HG03139 (cell line): ENCODE measurements around the gene KLHDC7B.

Experiments
- ATAC-seq: cut with Tn5 transposase; IDR thresholded peaks from one replicate; pipeline ENCODE4 v1.9.1; 2021; ENCODE audit not compliant: unreplicated experiment

KLHDC7B gene

DNA sequence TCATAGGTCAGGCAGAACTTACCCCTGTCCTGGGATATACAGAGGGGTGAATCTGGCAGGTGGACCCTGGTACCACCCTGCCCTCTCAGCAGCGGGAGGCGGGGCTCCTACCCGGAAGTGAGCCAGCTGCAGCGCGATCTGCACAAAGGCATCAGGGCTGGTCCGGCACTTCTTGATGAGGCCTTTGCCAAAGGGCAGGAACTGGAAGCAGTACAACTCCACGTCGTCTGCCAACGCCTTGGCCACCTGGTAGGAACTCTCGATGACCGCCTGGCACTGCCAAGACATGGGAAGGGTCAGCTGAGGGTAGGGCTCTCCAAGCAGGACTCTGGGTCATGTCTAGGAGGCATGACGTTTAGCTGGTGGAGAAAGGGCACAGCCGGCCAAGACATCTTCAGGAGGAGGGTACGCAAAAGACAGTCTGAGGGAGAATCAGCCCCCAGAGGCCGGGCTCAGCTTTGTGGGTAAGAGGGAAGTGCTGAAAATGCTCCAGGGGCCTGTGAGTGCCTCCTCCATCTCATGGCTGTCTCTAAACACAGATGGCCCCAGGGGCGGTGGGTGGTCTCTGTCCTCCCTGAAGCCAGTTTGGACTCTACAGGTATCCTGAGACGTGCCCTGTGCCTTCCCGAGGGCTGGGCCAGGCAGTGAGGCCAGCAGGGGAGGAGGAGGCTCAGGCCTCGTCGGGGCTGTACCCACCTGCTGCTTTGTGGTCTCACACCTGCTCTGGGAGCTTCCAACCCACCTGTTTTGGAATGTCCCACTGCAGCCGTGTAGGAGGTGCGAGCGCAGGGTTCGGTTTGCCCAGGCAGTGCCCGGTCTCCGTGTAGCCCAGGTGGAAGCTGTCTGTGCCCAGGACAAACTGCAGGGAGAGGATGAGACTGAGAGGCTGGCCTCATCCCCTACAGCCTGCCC lies 25.8 kb downstream of the KLHDC7B start:
- ATAC-seq = no peak

DNA sequence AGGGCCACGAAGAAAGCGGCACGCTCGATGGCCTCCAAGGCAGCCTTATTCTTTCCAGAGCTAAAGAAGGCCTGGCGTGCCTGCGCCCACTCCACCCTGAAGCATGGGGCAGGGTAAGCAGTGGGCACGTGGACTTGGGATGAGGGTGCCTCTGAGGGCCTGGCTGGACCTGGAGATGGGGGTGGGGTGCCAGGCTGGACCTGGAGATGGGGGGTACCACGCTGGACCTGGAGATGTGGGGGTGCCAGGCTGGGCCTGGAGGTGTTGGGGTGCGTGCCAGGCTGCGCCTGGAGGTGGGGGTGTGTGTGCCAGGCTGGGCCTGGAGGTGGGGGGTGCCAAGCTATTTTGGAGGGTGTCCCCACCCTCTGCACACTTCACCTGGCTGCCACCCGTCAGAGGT lies 27.3 kb downstream of the KLHDC7B start:
- ATAC-seq = no peak

DNA sequence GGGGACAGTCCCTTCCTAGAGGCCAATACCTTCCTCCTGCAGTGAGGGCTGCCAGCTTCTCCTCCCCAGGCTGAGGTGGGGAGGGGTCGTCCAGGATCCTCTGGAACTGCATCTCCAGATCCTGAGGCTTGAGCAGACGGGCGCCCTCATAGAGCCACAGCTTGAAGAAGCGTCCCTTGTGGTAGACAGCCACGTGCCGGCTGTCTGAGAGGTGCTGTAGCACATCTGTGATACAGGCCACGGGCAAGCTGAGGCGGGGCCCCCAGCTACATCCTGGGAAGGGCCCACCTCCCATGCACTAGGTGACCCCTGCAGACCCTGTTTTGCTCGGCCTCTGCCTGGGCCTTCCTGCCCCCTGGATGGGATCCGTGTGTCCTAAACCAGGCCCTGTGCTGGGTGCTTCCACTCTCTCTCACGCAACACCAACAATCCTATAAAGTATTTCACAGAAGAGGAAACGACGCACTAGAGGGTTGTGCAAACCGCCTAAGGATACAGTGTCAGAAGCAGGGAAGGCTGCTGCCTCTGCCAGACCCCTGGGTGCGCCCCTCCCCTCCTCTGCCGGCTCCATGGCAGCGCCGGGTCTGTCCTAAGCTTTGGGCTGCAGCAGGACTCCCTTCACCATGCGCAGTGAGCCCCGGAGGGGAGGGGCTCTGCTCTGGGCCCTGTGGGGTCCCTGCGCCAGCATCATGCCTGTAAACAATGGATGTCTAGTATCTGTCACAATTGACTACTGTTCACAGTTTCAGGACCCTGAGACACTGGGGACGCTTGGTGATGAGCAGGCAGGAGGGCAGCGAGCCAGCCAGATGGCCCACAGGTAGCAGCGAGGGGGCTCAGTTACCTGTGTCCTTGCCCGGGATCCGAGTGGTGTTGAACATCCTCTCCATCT lies 28.0 kb downstream of the KLHDC7B start:
- ATAC-seq = no peak

DNA sequence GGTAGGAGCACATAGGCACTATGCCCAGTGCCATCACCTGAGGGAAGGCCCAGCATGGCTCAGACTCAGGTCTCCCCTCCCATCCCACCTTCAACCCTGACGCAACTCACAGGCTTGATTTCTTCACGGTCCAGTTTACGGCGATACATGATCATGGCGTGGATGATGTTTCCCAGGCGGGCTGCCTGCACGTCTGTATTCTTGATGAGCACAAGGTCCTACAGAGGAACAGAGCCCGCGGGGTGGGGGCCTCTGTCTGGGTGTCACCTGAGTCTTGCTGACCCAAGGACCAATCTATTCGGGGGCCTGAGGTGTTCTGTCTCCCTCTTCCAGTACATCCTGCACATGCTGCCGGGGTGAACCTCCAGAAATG lies 28.7 kb downstream of the KLHDC7B start:
- ATAC-seq = no peak

DNA sequence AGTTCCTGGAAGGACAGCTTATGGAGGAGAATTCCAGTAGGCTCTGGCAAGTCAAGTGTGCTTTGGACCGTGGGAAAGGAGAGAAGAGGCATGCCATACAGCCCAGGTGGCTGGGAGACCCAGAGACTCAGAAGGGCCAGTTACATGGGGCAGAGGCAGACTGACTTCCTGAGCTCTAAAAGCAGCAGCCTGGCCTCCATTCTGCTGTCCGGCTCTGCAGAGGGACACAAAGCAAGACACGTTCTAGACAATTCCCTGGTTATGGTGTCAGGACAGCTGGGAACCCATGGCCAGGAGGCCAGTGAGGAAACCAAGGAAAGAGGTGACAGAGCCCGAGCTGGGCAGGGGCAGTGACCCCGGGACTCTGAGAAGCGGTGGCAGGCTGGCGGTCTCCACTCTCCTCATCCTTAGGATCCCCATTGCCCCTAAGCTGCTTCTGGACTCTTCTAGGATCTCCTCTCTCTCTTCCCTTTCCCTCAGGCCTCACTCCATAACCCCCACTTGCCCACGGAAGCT lies 29.8 kb downstream of the KLHDC7B start:
- no peak for ATAC-seq

DNA sequence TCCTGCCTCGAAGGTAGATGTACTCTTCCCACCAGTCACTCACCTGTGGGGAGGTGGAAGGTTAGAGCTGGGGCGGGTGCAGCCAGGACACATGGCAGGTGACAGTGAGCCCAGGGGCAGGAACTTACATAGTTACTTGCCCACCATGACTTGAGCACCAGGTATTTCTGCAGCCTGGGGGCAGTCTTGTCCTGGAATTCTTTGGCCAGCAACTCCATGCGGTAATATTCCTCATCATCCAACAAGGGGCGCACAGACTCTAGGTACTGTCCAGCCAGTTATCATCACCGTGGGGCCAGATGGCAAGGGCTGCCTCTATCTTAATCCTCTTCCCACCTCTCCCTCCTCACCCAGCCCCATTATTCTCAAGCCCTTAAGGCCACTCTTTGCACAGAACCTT lies 30.4 kb downstream of the KLHDC7B start:
- ATAC-seq = no peak

DNA sequence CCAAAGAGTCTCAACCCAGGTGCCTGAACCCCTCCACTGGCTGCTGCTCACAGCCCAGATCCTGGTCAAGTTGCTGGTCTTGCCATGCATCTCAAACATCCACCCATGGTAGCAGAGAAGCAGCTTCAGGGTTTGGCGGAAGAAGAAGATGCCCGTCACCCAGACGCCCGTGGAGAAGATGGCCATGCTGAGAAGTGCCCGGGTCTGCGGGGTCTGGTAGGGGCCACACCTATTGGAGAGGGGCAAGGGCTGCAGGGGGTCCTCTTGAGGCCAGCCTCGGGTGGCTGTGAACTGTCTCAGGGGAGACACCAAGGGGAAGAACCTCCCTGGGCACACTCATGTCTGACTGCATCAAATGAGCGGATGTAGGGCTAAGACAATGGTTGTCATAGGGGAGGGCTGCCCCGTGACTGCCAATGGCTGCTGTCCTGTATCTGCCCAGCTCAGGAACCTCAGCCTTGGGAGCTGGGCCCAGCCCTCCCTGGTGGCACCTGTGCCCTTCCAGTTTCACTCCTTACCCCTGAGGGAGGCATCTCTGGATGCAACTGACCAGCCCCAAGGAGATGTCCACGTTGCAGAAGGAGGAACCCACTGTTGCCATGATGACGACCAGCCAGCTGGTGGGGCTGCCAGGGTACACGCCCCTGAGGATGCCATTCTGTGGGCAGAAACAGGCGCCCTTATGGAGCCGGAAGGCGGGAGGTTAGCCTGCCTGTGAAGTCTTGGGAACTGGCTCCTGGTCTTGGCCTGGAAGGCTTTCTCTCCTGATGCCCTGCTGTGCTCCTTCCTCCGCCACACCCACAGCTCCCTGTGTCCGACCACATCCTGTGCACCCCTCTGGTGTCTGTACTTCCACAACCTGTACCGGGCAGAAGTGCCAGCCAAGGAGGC lies 31.4 kb downstream of the KLHDC7B start:
- no peak for ATAC-seq

DNA sequence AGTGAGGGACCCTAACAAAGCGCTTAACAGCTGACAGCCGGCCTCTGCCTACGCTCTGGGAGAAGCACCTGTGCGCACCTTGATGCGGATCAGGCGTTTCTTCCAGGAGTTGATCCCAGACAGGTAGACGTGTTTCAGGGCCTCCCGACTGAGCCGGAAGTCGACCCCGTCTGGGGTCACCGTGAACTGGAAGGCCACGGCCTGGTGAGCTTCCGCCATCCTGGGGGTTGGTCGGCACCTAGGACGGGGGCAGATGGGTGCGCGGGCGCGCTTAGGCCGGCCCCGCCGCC lies 31.9 kb downstream of the KLHDC7B start:
- no peak for ATAC-seq

DNA sequence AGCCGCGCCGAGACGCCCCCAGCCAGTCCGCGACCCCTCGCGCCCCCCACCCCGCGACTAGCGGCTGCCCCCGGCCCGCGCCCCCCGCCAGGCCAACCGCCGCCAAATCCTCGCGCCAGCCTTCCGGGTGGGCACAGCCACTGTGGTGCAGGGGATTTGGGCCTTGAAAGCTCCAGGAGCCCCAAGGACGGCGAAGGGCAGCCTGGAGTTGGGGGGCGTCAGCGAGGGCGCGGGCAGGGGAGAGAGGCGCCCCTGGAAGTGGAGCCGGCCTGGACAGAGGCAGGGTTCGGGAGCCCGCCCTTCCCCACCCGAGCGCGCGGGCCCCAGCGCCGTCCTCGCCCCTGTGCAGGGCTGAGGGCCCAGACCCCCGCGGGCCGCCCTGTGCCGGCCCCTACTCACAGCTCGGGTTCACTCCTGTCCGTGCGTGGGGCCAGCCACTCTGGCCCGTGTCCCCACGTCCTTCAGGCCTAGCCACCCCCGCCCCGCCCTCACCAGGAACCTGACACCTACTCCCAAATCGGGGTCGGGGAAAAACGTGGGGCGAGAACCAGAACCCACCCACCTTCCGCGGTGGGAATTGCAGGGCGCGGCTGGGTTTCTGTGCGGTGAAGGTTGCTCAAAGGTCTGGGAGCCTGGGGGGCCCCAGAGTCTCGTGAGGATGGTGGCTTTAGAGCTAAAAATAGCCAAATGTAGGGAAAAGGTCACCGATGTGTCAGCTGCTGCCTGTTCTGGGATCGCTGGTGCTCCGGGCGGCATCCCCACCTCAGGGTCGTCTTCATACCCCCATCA lies 32.5 kb downstream of the KLHDC7B start, which contains the start of gene CPT1B:
CPT1B (minus strand) TSS at position 441 of the 789 bp plus-strand sequence. CDS start 512 bp downstream, outside the sequence.
- no peak for ATAC-seq

DNA sequence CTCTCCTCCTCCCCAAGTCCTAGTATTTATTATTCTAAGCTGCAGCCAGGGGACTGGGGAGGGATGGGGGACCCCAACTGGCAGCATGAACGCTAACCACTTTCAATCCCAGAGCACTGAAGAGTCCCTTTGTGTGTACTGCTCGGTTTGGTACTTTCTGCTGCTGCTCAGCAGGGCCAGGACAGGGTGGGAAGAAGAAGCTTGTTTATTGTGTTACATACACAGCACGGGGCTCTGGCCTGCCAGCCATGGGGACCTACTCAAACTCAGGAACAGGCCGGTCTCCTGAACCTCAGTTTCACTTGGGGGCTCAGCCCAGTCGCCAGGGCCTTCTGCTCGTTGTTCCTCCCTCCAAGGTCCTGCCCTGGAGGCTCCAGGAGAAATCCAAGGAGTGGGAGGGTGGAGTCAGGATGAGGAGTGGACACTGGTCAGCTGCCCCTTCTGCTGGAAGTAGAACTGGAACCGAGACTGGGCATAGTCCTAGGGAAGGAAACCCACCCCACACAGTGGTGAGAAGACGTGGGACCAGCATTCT lies 33.1 kb downstream of the KLHDC7B start:
- ATAC-seq = no peak

DNA sequence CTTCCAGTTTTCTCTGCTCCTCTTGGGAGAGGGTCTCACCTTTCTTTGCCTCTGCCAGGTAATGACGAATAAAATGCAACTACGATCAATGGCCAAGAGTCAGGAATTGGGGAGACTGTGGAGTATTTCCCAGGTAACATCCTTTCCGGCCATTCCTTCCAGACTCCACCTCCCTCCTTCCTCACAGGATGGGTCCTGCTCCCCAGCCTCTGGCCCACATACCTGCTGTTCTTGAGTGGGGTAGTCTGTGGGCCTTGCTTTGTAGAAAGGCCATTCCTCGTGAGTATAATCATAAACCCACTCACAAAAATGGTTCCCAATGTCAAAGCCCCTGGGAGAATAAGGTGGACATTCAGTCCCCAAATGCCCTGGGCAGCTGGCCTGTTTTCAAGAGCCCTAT lies 34.1 kb downstream of the KLHDC7B start:
- ATAC-seq = no peak

DNA sequence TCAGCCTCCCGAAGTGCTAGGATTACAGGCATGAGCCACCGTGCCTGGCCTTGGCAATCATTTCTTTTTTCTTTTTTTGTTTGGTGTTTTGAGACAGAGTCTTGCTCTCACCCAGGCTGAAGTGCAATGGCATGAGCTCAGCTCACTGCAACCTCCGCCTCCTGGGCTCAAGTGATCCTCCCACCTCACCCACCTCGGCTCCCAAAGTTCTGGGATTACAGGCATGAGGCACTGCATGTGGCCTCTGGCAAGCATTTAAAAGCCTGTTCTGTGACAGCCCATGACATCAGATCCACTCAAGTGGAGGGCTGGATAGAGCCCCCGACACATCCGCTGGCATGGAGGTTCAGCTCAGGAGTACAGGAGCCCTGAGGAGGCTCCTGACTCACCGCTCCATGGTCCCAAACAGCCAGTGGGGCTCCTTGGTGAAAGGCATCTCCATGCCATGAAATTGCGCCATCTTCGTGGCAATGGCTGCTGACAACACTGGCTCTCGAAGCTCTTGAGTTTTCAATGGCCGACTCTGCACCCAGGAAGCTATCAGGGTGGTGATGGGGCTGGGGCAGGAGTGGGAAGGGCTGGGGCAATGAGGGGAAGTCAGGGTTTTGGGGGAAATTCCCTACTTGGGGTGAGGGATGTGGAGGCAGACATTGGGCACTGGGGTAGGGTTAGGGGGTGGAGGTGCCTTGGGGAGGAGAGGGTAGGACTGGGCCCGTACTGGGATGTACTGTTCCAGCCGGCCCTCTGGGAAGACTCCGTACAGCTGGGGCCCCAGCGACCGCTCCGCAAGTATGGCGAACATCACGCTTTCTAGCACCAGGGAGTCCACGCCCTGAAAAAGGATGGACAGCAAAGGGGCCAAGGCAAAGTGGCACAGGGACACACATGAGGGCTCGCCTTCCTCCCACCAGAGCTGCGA lies 35.6 kb downstream of the KLHDC7B start:
- no peak for ATAC-seq

DNA sequence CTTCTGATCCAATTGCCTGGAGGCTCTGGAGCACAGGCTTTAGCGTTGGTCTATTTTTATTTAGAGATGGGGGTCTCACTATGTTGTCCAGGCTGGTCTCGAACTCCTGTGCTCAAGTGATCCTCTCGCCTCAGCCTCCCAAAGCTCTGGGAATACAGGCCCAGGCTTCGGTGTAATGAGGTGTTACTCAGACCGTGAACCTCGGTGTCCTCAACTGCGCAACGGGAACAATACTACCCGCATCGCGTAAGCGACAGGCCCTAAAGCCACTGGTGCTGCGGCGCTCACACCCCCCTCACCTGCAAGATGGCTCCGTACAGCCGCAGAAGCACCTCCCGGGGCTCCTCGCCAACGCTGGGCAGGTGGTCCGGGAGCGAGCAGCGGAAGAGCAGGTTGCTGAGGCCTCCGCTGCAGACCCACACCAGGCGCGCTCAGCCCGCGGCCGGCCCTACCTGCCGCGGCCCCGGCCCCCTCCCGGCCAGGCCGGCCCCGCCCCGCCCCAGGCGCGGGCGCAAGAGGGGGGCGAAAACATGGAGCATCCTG lies 36.3 kb downstream of the KLHDC7B start:
- no peak for ATAC-seq

DNA sequence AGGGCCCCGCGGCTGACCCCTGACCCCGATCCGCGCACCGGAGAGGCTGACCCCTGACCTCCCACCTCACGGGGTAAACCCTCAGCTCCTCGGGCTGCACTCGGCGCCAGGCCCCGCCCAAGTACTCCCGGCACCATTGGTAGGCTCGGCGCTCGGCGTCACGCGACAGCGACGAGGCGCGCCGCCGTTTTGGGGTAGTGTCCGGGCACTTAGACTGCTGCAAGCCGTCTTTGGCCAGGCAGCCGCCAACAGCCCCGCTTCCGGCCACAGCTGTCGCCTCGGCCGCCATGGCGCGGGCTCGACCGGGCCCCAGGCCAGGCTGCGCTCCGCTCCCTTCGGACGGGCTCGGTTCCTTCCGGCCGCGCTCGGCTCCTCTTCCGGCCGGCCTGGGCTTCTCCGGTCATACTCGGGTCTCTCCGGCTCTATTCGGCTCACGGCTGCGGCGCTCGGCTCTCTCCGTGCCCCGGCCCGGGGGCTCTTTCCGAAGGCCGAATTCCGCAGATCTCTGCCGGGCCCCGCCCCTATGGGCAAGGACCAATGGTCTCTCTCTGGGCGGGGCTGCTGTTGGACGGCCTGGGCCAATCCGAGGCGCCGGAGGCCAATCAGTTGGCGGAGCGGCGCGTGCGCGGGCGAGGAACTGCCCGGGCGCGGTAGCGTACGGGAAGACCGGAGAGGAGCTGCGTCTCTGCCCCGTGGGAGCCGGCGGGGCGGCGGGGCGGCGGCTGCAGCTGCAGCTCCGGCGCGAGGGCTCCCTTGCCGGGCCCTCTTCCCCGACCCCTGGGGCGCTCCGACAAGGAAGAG lies 37.0 kb downstream of the KLHDC7B start, which contains the start of gene CHKB:
CHKB (minus strand) TSS at position 357 of the 801 bp plus-strand sequence; CDS start at position 289, 68 bp downstream.
- ATAC-seq = peak; percentile 80

DNA sequence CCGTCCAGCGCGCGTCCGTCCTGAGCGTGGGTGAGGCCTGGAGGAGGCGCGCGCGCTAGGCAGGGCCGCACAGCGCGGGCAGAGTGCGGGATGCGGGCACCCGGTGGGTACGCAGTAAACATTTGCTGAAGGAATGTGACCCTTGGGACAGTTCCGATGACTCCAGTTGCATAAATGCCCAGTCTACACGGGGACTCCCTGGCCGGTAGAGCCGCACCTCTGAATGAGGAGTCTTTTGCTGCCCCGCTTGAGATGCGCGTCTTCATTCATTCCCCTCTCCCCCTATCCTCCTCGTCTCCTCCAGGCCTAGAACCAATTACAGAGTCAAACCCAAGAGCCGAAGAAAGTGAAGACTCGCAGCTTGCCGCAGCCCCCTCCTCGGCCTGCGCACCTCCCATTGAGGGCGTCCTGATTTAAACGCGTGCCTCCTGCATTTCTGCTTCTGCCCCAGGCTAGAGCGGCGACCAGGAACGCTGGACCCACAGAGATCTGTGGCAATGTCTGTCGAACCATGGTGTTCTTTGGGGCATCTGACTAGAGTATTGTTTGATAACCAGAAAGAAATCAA lies 37.7 kb downstream of the KLHDC7B start:
- ATAC-seq = peak; percentile 17

DNA sequence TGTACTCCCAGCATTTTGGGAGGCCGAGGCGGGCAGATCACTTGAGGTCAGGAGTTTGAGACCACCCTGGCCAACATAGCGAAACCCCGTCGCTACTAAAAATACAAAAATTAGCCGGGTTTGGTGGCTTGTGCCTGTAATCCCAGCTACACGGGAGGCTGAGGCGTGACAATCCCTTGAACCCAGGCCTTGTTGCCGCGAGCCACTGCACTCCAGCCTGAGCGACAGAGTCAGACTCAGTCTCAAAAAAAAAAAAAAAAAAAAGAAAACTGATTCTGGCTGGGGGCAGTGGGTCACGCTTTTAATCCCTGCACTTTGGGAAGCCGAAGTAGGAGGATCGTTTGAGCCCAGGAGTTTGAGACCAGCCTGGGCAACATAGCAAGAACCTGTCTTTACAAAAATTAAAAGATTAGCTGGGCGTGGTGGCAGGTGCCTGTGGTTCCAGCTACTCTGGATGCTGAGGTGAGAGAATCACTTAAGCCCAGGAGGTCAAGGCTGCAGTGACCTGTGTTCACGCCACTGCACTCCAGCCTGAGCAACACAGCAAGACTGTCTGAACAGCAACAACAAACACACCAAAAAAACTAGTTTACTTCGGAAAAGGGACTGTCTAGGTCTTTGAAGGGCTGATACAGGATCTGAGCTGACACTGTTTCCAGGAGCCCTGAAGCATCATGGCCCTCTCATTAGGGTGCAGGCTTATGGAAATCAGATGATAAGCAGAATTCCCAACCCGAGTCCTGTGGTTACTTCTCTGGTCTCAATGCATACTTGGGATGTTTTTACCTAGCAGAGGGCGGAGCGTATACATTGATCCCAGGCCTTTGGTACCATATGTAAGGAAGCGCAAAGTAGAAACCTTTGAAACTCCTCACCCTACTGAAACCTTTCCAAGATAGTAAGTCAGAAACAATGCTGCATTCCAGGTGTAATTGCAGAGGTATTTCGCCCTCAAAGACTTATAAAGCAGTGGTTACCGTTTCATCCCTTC lies 38.7 kb downstream of the KLHDC7B start:
- no peak for ATAC-seq
